Liver (tissue), 9 donors: ENCODE measurements around the gene JMJD1C. TPM values are rescaled to one million over a fixed set of nuclear protein-coding genes. Genes with fewer than 3 reads are reported as not detected.

ENCODE experiments used
- DNase-seq: peaks from one replicate; pipeline ENCODE4 v3.0.0-alpha.2; 2017; ENCODE audit warnings: low spot score
- H3K27ac ChIP-seq, 2 donors: one replicate each; pipeline ENCODE4 v1.7.0; 2013; ENCODE audit warnings: inconsistent platforms in 2 of 2, low read length in 2 of 2, control low read depth in 1 of 2, low read depth in 1 of 2, mild to moderate bottlenecking in 1 of 2
- H3K27me3 ChIP-seq, 4 donors: one replicate each; pipeline versions ENCODE4 v1.6.1 to v1.7.0; 2013; ENCODE audit warnings: low read length in 3 of 4, inconsistent platforms in 1 of 4, mild to moderate bottlenecking in 1 of 4, moderate library complexity in 1 of 4; ENCODE audit not compliant: control insufficient read depth in 4 of 4, insufficient read depth in 4 of 4
- H3K36me3 ChIP-seq, 4 donors: one replicate each; pipeline versions ENCODE4 v1.6.1 to v1.7.0; 2013; ENCODE audit warnings: low read length in 3 of 4, mild to moderate bottlenecking in 3 of 4, low read depth in 1 of 4, moderate library complexity in 1 of 4; ENCODE audit not compliant: control insufficient read depth in 4 of 4, insufficient read depth in 3 of 4
- H3K4me1 ChIP-seq, 4 donors: one replicate each; pipeline versions ENCODE4 v1.6.1 to v1.7.0; 2013; ENCODE audit warnings: low read length in 3 of 4, mild to moderate bottlenecking in 3 of 4, moderate library complexity in 1 of 4; ENCODE audit not compliant: control insufficient read depth in 4 of 4, insufficient read depth in 4 of 4
- H3K4me3 ChIP-seq, 3 donors: one replicate each; pipeline versions ENCODE4 v1.6.1 to v1.7.0; 2013; ENCODE audit warnings: low read length in 3 of 3, control low read depth in 1 of 3, low read depth in 1 of 3, mild to moderate bottlenecking in 1 of 3
- H3K9ac ChIP-seq, 2 donors: one replicate each; pipeline ENCODE4 v1.7.0; 2013; ENCODE audit warnings: low read length in 2 of 2, mild to moderate bottlenecking in 2 of 2, moderate library complexity in 2 of 2, control low read depth in 1 of 2, low read depth in 1 of 2
- H3K9me3 ChIP-seq, 4 donors: one replicate each; pipeline versions ENCODE4 v1.6.1 to v1.7.0; 2013; ENCODE audit warnings: low read length in 3 of 4; ENCODE audit not compliant: control insufficient read depth in 4 of 4
- EGR1 ChIP-seq, 2 donors: IDR thresholded peaks; 2 replicates each; pipeline ENCODE4 v1.6.1; 2016 to 2018; ENCODE audit warnings: antibody characterized with exemption in 2 of 2, low read depth in 2 of 2
- FOXA2 ChIP-seq: IDR thresholded peaks from 2 replicates; pipeline ENCODE4 v1.6.1; 2016; ENCODE audit warnings: antibody characterized with exemption
- GABPA ChIP-seq, 2 donors: IDR thresholded peaks in 1 of 2; conservative IDR thresholded peaks in 1 of 2; 2 replicates each; pipeline ENCODE4 v1.6.1; 2016; ENCODE audit warnings: antibody characterized with exemption in 2 of 2, mild to moderate bottlenecking in 1 of 2, moderate library complexity in 1 of 2
- HNF4A ChIP-seq, 2 donors: conservative IDR thresholded peaks; 2 replicates each; pipeline ENCODE4 v1.6.1; 2016; ENCODE audit warnings: antibody characterized with exemption in 2 of 2, mild to moderate bottlenecking in 2 of 2
- HNF4G ChIP-seq: IDR thresholded peaks from 2 replicates; pipeline ENCODE4 v1.6.1; 2016; ENCODE audit warnings: antibody characterized with exemption
- JUND ChIP-seq, 2 donors: IDR thresholded peaks; 2 replicates each; pipeline ENCODE4 v1.6.1; 2016; ENCODE audit warnings: antibody characterized with exemption in 2 of 2
- RAD21 ChIP-seq, 2 donors: IDR thresholded peaks; 2 replicates each; pipeline ENCODE4 v1.6.1; 2016; ENCODE audit warnings: antibody characterized with exemption in 2 of 2, mild to moderate bottlenecking in 2 of 2
- RXRA ChIP-seq, 2 donors: IDR thresholded peaks; 2 replicates each; pipeline ENCODE4 v1.6.1; 2017 to 2018; ENCODE audit warnings: antibody characterized with exemption in 2 of 2, mild to moderate bottlenecking in 1 of 2
- SP1 ChIP-seq: IDR thresholded peaks from 2 replicates; pipeline ENCODE4 v1.6.1; 2018; ENCODE audit warnings: antibody characterized with exemption, mild to moderate bottlenecking
- TAF1 ChIP-seq: conservative IDR thresholded peaks from 2 replicates; pipeline ENCODE4 v1.6.1; 2016; ENCODE audit warnings: antibody characterized with exemption, mild to moderate bottlenecking
- YY1 ChIP-seq: IDR thresholded peaks from 2 replicates; pipeline ENCODE4 v1.6.1; 2016; ENCODE audit warnings: antibody characterized with exemption, mild to moderate bottlenecking
- WGBS: extraction: QIAGEN DNeasy Blood & Tissue Kit; methylation state at CpG from one replicate; pipeline ENCODE4 v1.1.7; 2013; 5-methylcytosine and 5-hydroxymethylcytosine counted together
- polyA plus RNA-seq, 2 donors: library from polyadenylated mRNA; stranded (reverse) in 1 of 2; unstranded in 1 of 2; fragments of 200-250 nt in 1 of 2; fragments of >200 nt in 1 of 2; fragmentation: Nextera tagmentation in 1 of 2; extraction: Ambion mirVana in 1 of 2; gene quantifications; one replicate each; pipeline versions ENCODE4 v1.2.1 to v1.2.3, GENCODE V29; 2013 to 2015
- total RNA-seq, 2 donors: library from RNA; depleted of rRNA; stranded (reverse); fragments of >200 nt; gene quantifications; one replicate each; pipeline ENCODE4 v1.2.3, GENCODE V29; 2014
- TF ChIP-seq, protein P1 (sequence below): IDR thresholded peaks from 2 replicates; pipeline ENCODE4 v1.6.1; 2016; ENCODE audit warnings: antibody characterized with exemption, mild to moderate bottlenecking
- TF ChIP-seq, protein P2 (sequence below): IDR thresholded peaks from 2 replicates; pipeline ENCODE4 v1.6.1; 2016; ENCODE audit warnings: antibody characterized with exemption
- TF ChIP-seq, protein P3 (sequence below): IDR thresholded peaks from 2 replicates; pipeline ENCODE4 v1.6.1; 2016; ENCODE audit warnings: antibody characterized with exemption
- TF ChIP-seq, protein P4 (sequence below): fragments of 150-350 bp; IDR thresholded peaks from 2 replicates; pipeline ENCODE4 v1.5.1; 2017; ENCODE audit warnings: improper control_type of control experiment, low read depth, low read length; ENCODE audit not compliant: missing input control
- donor health status: healthy.
- donor health status: healthy.
- donor health status: healthy.
- donor health status: healthy.
- donor health status: healthy.

The JMJD1C gene
- total and polyA plus RNA-seq, 4 donors = 11.0 to 93.1 (median 56.0) TPM

DNA sequence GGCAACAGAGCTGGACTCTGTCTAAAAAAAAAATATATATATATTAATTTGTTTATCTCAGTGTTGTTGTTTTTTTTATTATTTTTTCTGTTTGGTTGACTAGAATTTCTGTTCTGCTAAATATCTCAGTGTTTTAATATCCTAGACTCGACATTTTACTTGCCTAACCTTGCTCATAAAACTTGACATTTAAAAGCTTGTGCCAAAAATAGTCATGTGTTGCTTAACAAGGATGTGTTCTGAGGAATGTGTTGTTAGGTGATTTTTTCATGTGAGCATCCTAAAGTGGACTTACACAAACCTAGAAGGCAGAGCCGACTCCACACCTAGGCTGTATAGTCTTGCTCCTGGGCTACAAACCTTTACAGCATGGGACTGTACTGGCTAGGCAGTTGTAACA is 309.5 kb downstream of the JMJD1C start:
- H3K4me3 ChIP-seq = no peak overlapping the region
- no peaks in the 10 kb centered on the region for H3K27me3 ChIP-seq
- WGBS = 87% methylated on average over 2 of the region's 2 CpGs
- H3K36me3 ChIP-seq = peaks cover 3 to 34% (median 18%) of the 10 kb centered on the region in 4 donors
- DNase-seq = no peak
- H3K9ac ChIP-seq = no peak overlapping the region
- TF ChIP-seq EGR1 (IDR thresholded peaks at IDR 0.05; ENCODE audit: low read depth in 2 of 2) (no peak), TAF1 (no peak), SP1 (no peak), HNF4A (conservative IDR thresholded peaks at IDR 0.05) (no peak), RXRA (IDR thresholded peaks at IDR 0.05) (no peak), GABPA (IDR thresholded peaks at IDR 0.05 in 1 of 2, conservative IDR thresholded peaks at IDR 0.05 in 1 of 2) (no peak), YY1 (no peak), JUND (IDR thresholded peaks at IDR 0.05) (no peak), FOXA2 (no peak)
- TF ChIP-seq, protein P1, sequence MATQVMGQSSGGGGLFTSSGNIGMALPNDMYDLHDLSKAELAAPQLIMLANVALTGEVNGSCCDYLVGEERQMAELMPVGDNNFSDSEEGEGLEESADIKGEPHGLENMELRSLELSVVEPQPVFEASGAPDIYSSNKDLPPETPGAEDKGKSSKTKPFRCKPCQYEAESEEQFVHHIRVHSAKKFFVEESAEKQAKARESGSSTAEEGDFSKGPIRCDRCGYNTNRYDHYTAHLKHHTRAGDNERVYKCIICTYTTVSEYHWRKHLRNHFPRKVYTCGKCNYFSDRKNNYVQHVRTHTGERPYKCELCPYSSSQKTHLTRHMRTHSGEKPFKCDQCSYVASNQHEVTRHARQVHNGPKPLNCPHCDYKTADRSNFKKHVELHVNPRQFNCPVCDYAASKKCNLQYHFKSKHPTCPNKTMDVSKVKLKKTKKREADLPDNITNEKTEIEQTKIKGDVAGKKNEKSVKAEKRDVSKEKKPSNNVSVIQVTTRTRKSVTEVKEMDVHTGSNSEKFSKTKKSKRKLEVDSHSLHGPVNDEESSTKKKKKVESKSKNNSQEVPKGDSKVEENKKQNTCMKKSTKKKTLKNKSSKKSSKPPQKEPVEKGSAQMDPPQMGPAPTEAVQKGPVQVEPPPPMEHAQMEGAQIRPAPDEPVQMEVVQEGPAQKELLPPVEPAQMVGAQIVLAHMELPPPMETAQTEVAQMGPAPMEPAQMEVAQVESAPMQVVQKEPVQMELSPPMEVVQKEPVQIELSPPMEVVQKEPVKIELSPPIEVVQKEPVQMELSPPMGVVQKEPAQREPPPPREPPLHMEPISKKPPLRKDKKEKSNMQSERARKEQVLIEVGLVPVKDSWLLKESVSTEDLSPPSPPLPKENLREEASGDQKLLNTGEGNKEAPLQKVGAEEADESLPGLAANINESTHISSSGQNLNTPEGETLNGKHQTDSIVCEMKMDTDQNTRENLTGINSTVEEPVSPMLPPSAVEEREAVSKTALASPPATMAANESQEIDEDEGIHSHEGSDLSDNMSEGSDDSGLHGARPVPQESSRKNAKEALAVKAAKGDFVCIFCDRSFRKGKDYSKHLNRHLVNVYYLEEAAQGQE = no peak
- TF ChIP-seq, protein P2, sequence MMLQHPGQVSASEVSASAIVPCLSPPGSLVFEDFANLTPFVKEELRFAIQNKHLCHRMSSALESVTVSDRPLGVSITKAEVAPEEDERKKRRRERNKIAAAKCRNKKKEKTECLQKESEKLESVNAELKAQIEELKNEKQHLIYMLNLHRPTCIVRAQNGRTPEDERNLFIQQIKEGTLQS = no peak
- TF ChIP-seq, protein P3, sequence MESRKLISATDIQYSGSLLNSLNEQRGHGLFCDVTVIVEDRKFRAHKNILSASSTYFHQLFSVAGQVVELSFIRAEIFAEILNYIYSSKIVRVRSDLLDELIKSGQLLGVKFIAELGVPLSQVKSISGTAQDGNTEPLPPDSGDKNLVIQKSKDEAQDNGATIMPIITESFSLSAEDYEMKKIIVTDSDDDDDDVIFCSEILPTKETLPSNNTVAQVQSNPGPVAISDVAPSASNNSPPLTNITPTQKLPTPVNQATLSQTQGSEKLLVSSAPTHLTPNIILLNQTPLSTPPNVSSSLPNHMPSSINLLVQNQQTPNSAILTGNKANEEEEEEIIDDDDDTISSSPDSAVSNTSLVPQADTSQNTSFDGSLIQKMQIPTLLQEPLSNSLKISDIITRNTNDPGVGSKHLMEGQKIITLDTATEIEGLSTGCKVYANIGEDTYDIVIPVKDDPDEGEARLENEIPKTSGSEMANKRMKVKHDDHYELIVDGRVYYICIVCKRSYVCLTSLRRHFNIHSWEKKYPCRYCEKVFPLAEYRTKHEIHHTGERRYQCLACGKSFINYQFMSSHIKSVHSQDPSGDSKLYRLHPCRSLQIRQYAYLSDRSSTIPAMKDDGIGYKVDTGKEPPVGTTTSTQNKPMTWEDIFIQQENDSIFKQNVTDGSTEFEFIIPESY = no peak
- no peak overlapping the region for H3K27ac ChIP-seq
- peaks cover 0 to 6% (median 1%) of the 10 kb centered on the region in 4 donors for H3K4me1 ChIP-seq
- no peaks in the 10 kb centered on the region for H3K9me3 ChIP-seq

DNA sequence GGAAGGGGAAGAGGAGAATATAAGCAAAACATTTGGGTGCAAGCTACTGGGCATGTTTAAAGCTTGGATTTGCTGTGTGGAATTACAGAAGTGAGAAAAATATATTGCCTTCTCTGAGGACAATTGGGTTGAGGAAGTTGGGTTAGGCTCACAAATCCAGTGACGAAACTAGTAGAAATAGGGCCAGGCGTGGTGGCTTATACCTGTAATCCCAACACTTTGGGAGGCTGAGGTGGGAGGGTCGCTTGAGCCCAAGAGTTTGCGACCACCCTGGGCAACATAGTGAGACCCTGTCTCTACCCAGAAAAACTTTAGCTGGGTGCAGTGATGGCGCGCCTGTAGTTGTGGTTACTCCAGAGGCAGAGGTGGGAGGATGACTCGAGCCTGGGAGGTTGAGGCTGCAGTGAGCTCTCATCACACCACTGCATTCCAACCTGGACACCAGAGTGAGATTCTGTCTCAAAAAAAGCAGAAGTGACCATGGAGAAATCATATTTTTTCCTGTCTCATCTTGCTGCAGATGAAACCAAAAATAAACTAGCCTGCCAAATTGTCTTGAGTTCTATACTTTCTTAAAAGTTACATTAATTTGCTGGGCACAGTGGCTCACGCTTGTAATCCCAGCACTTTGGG is 310.3 kb downstream of the JMJD1C start:
- WGBS = 92% methylated on average over 8 of the region's 8 CpGs
- no peak for TF ChIP-seq HNF4G
- no peak for TF ChIP-seq JUND (IDR thresholded peaks at IDR 0.05)
- no peak for TF ChIP-seq EGR1 (IDR thresholded peaks at IDR 0.05; ENCODE audit: low read depth in 2 of 2)
- TF ChIP-seq, protein P3 = no peak
- no peak for TF ChIP-seq GABPA (IDR thresholded peaks at IDR 0.05 in 1 of 2, conservative IDR thresholded peaks at IDR 0.05 in 1 of 2)
- TF ChIP-seq TAF1 = no peak
- TF ChIP-seq, protein P4, sequence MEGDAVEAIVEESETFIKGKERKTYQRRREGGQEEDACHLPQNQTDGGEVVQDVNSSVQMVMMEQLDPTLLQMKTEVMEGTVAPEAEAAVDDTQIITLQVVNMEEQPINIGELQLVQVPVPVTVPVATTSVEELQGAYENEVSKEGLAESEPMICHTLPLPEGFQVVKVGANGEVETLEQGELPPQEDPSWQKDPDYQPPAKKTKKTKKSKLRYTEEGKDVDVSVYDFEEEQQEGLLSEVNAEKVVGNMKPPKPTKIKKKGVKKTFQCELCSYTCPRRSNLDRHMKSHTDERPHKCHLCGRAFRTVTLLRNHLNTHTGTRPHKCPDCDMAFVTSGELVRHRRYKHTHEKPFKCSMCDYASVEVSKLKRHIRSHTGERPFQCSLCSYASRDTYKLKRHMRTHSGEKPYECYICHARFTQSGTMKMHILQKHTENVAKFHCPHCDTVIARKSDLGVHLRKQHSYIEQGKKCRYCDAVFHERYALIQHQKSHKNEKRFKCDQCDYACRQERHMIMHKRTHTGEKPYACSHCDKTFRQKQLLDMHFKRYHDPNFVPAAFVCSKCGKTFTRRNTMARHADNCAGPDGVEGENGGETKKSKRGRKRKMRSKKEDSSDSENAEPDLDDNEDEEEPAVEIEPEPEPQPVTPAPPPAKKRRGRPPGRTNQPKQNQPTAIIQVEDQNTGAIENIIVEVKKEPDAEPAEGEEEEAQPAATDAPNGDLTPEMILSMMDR = no peak
- no peak for TF ChIP-seq RAD21 (IDR thresholded peaks at IDR 0.05)
- TF ChIP-seq YY1 = no peak
- no peak for TF ChIP-seq RXRA (IDR thresholded peaks at IDR 0.05)
- no peak for TF ChIP-seq SP1
- Histone ChIP-seq H3K9ac (no peak overlapping the region), H3K9me3 (no peaks in the 10 kb centered on the region), H3K4me3 (no peak overlapping the region), H3K4me1 (peaks cover 0 to 6% (median 1%) of the 10 kb centered on the region in 4 donors), H3K36me3 (peaks cover 5 to 37% (median 23%) of the 10 kb centered on the region in 4 donors), H3K27me3 (no peaks in the 10 kb centered on the region), H3K27ac (no peak overlapping the region)
- no peak for DNase-seq
